Measurements from ENCODE around the gene SLC39A7.

Gene SLC39A7

DNA sequence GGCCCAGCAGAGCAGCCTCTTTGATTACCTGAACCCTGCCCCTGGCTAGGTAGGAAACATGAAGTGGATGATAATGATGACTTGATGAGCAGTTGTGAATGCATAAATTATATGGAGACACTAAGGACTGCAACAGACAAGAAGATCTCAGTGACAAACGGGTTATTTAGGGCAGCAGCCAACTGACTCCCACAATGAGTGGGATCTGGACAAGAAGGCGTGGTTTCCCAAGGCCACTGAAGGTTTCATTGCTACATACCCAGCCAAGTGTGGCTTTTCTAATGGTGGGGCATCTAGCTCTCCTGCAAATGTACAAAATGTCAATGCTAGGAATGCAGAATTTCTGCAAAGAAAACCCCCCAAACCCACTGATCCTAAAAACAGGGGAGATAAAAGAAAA is 37.1 kb downstream of the SLC39A7 start:
- TF ChIP-seq, protein P1, sequence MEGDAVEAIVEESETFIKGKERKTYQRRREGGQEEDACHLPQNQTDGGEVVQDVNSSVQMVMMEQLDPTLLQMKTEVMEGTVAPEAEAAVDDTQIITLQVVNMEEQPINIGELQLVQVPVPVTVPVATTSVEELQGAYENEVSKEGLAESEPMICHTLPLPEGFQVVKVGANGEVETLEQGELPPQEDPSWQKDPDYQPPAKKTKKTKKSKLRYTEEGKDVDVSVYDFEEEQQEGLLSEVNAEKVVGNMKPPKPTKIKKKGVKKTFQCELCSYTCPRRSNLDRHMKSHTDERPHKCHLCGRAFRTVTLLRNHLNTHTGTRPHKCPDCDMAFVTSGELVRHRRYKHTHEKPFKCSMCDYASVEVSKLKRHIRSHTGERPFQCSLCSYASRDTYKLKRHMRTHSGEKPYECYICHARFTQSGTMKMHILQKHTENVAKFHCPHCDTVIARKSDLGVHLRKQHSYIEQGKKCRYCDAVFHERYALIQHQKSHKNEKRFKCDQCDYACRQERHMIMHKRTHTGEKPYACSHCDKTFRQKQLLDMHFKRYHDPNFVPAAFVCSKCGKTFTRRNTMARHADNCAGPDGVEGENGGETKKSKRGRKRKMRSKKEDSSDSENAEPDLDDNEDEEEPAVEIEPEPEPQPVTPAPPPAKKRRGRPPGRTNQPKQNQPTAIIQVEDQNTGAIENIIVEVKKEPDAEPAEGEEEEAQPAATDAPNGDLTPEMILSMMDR (IDR thresholded peaks at IDR 0.05; ENCODE audit: insufficient read depth, low read depth, low read length, missing control alignments) = no peak
- DNase-seq (ENCODE audit: low read depth) = no peak
- no peak overlapping the region for H3K4me3 ChIP-seq (ENCODE audit: low read length)

DNA sequence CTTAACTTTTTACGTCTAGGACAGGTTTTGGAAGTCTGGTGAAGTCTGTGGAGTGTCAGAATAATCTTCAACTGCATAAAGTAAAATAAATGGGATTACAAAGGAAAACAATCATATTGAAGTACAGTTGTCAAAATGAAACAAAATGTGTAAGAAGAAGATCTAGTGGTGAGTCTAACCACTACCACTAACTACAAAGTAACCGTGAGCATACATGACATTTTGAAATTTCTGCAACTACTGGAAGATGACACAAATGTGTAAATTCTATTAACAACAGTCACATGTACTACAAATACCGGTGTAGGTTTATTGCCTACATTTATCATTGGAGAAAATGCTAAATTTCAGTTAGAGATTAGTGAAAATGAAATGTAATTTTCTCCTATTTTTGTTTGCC is 41.3 kb downstream of the SLC39A7 start:
- DNase-seq (ENCODE audit: low read depth) = no peak
- TF ChIP-seq, protein P1 (IDR thresholded peaks at IDR 0.05; ENCODE audit: insufficient read depth, low read depth, low read length, missing control alignments) = no peak
- no peak overlapping the region for H3K4me3 ChIP-seq (ENCODE audit: low read length)

DNA sequence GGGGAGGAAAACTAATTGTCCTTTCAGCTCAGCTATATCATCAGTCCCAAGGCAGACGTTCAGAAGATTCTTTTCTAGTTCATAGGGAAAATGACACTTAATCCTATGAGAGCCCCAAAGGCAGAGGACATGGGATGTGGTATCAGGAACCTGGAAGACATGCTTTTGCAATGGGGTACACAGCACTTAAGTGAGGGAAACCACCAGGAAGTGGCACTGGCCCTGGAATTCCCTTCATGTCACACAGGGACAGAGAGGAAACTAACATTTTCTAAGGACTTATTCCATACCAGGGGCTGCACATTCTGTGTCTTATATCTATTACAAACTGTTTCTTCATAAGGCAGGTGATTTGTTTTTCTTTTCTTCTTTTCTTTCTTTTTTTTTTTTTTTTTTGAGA is 42.8 kb downstream of the SLC39A7 start:
- no peak overlapping the region for H3K4me3 ChIP-seq (ENCODE audit: low read length)
- TF ChIP-seq, protein P1 (IDR thresholded peaks at IDR 0.05; ENCODE audit: insufficient read depth, low read depth, low read length, missing control alignments) = no peak
- no peak for DNase-seq (ENCODE audit: low read depth)

DNA sequence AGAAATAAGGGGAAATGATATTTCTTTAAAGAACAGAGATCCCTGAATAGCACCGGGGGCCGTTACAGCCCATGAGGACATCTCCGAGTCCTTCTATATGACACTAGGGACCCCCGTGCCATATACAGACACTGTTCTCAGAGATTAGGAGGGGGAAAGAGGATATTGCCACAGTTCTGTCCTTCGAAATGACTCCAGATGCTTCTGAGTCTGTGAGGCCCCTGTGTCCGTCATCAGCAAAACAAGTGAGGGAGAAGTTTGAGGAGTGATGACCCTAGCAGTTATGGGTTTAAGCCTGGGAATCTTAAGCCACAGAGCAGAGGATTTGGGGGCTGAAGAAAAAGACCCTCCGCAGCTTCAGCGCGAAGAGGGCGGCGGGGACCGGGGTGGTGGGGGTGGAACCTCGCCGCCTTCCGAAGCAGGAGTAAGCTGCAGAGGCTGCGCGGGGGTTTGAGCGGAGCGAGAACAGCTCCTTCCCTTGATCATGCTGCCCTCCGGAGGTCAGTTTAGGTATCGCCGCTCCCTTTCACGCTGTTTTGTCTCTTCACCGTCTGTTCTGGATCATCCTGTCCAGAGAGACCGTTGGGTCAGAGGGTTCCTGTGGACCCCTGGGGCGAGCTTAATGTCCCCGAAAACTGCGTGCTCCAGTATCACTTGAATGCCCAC is 47.4 kb downstream of the SLC39A7 start:
- TF ChIP-seq, protein P1 (IDR thresholded peaks at IDR 0.05; ENCODE audit: insufficient read depth, low read depth, low read length, missing control alignments) = peak; percentile 93
- peak; percentile 87 for DNase-seq (ENCODE audit: low read depth)
- H3K4me3 ChIP-seq (ENCODE audit: low read length) = peak overlapping the region; percentile 52

DNA sequence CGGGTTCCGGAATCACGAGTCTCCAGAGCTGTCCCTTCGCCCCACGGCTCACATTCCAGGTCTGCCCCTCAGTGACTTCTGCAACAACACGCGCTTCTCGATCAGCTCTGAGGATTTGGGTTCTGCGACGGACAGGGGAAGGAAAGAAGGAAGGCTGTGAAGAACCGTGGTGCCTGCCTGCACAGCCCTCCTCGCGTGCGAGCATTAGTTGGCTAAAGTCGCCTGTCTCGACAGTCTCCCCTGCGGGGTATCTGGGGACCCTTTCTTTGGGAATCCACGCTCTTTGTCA is 47.9 kb downstream of the SLC39A7 start:
- peak overlapping the region; percentile 52 for H3K4me3 ChIP-seq (ENCODE audit: low read length)
- peak; percentile 56 for DNase-seq (ENCODE audit: low read depth)
- TF ChIP-seq, protein P1 (IDR thresholded peaks at IDR 0.05; ENCODE audit: insufficient read depth, low read depth, low read length, missing control alignments) = no peak

DNA sequence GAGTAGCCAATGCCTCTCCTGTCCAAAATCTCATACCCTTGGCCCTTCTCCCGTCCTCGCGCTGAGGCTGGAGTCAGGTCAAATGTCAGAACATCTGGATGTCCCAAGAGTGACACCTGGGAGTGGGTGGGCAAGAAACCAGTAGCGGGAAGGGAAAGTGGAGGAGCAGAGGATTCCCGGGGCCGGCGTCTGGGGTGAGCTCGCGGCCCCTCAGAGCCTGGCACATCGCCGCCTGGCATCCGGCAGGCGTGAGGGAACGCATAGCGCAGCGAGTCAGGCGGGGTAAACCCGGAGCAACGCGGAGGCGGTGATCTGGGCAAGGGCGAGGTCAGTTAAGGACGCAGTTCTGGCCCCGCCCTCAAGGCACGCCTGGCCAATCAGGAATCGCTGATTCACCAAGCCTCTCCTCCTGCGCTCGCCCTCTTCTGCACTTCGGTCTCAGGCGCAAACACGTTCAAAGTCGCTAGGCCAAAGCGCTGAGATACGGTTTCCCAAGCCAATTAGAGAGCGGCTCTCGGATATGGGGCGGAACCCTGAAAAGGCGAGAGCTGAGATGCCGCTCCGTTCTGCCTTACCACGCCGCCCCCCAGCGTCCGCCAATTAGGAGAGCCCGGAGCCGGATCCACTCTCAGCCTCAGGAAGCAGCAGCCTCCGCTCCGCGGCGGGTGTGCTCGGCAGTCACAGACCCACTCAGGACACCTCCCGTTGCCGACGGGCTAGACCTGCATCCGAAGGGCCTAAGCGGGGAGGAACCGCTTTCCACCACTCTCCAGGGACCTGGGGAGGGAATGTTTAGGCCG is 48.5 kb downstream of the SLC39A7 start:
- H3K4me3 ChIP-seq (ENCODE audit: low read length) = peak overlapping the region; percentile 77
- TF ChIP-seq, protein P1 (IDR thresholded peaks at IDR 0.05; ENCODE audit: insufficient read depth, low read depth, low read length, missing control alignments) = peak; percentile 16
- peak; percentile 100 for DNase-seq (ENCODE audit: low read depth)

All from epithelial cell of esophagus (primary cell).